Erythroblast (primary cell): ENCODE measurements around the gene KRTAP5-1.

Source experiments
- DNase-seq, 2 experiments: peaks; one replicate each; lab custom pipeline; 2025; lab: John Stamatoyannopoulos, UW
- GATA1 ChIP-seq: IDR thresholded peaks from 2 replicates; pipeline ENCODE4 v1.6.1; 2011; ENCODE audit warnings: low read depth, mild to moderate bottlenecking, control low read depth, low read length, moderate library complexity
- POLR2A ChIP-seq: IDR thresholded peaks from 2 replicates; pipeline ENCODE4 v1.6.1; 2011; ENCODE audit warnings: mild to moderate bottlenecking, low read length

Gene KRTAP5-1

DNA sequence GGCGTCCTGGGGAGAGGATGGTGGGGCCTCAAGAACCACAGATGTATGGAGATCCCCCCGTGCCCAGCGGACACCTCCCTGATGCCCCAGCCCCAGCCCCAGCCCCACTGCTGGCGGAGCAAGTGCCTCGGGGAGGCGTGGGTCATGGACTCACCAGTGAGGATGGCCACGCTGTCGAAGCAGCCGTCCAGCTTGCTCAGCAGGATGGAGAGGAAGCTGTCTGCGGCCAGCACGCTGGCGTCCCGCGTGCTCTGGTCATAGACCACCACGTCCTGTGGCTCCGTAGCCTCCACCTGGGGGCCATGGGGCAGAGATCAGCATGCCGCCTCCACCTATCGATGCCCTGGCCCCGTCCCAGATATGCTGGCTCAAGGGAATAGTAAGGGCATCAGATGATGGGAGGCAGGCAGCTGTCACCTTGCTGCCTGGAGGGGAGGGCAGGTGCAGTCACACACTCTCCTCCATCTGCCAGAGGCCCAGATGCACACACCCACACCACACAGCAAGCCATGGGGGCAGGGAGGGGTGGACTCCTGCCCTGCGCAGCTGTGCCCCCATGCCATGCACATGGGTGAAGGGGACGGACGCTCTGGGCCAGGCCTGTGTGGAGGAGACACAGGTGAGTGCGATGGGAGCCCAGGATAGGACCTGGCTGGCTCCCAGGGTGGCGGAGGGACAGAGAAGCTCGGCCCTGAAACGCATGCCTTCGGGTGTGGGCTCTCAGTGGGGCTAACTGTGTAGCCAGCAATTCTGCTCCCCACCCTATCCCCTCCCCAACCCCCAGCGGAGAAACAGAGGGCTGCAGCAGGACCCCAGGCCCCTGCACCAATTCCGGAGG, 21.2 kb downstream of the KRTAP5-1 start:
- no peak for DNase-seq
- TF ChIP-seq GATA1 (no peak), POLR2A (no peak)

DNA sequence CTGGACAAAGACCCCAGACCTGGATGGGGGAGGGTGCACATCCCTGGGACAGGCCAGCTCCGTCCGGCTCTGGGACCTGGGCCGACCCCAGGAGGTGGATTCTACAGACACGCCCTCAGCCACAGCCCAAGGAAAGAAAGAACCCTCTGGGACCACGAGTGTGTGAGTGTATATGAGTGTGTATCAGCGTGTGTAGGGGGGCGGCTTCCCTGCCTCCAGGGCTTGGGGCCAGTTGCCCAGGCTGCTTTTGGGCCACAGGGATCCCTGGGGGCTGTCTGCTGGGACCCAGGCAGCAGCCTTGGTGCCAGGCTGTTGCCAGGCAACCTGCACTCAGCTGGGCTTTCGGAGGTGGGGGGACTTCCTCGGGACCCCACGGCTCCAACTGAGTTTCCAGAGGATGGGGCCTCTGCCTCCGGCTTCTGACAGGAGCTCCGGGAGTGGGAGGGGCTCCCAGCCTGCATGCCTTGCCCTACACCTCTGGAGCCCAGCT, 21.9 kb downstream of the KRTAP5-1 start:
- TF ChIP-seq POLR2A (no peak), GATA1 (no peak)
- no peak for DNase-seq

DNA sequence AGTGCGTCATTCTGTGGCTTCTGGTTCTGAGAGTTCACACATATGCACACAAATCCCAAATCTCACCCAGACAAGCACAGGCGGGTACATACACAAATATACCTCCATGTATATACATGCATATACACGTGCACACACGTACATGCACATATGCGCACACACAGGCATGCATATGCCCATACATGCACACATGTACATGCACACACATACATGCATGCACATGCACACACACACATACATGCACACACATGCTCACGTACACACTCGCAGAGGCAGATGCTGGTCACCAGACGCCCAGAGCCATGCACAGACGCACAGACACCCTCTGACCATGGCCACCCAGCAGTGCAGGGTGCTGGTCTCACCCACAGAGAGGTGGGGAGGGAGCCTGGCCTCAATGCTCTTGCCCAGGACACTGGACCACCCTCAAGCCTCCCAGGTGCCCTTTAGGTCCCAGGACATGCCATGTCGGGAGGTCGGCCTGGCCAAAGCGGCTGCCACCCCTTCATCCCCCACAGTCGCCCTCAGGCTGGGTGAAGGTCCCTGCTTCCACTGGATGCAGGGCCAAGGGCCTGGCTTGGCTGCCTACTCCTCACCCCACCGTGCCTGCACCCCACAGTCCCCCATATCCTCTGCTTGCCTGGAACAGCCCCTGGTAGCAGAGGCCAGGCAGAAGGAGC, 22.5 kb downstream of the KRTAP5-1 start:
- TF ChIP-seq GATA1 = no peak
- TF ChIP-seq POLR2A = no peak
- no peak for DNase-seq

DNA sequence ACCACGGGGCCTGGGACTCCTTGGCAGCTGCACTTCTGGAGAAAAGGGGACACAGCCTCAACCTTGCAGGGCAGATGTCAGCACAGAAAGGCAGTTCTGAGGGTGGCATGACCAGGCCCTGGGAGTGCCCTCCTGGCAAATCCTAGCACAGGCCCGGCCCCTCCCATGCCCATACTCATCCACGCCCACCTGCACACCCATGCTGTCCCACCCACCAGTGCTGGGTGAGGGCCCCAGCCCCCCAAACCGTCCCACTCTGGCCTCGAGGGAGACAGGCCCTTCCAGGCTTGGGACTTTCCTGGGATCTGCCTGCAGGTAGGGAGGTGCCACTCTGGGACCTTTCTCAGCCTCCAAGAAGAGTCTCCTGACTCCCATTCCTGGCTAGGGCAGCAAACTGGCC, 23.1 kb downstream of the KRTAP5-1 start:
- DNase-seq = no peak
- no peak for TF ChIP-seq POLR2A
- no peak for TF ChIP-seq GATA1

DNA sequence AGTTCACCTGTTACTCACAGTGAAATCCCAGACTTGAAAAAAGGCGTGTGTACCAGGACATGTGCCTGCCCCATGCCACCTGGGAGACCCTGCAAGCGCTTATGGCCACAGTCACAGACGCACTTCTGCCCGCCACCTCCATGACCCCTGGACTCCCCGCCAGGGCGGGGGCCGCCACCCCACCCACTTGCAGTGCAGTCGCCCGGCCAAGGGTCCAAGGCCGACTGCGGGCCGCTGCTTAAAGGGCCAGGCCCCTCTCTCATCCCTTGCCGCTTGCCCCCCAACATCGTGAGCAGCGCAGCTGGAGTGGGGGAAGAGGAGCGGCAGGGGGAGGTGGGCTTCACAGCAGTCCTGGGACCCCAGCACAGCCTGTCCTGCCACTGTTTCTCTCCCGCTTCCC, 23.8 kb downstream of the KRTAP5-1 start:
- TF ChIP-seq GATA1 (no peak), POLR2A (no peak)
- DNase-seq = no peak

DNA sequence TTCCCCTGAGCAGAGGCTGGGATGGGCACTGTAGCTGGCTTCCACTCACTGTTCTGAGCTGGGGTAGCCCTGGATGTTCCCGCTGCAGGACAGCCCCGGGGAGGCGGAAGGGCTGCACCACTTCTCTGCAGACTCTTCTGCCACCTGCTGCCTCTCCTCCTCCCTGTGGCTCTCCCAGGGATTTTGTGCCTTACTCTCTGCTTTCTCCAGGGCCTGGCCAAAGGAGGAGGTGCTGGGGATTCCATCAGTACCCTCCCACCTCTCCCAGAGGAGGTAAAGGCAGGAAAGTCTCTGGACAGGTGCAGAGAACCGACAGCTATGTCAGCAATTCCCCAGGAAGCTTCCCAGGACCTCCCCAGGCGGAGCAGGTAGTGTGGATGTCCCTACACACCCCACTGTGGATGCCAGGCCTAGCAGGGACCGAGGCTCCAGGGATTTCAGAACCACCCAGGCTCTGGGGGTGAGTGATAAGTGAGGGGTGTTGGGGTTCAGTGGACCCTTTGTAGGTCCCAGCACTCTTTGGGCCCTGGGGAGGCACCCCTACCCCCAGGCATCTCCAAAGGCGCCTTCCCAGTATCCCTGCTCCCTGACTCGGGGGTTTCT, 24.3 kb downstream of the KRTAP5-1 start:
- DNase-seq = no peak
- TF ChIP-seq GATA1 = no peak
- no peak for TF ChIP-seq POLR2A

DNA sequence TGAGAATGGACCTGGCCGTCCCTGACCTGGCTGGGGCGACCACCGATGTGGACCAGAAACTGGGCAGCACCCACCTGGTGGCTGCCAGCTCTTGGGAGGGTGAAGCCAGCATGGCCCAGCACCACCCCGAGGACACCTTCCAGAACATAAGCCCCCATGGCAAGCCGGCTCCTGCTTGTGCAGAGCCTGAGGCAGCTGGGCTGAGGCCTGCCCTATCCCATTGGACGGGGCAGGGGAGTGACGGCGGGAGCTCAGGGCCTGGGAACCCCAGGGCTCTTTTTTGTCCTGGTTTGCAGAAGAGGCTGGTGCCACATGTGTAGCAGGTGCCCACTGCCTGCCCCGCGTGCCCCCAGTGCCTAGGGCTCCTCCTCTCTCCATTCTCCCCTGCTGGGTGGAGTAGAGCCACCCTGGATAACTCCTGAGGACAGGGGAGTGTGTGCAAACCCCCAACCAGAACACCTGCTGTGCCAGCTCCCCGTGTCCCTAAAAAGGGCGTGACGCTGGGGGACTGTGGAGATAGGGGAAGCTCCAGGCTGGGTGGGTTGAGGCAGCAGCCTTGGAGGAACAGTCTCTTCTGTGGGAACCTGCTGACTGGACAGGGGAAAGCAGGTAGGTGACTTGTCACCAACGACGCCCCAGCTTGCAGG, 25.0 kb downstream of the KRTAP5-1 start:
- no peak for DNase-seq
- TF ChIP-seq GATA1 (no peak), POLR2A (no peak)

DNA sequence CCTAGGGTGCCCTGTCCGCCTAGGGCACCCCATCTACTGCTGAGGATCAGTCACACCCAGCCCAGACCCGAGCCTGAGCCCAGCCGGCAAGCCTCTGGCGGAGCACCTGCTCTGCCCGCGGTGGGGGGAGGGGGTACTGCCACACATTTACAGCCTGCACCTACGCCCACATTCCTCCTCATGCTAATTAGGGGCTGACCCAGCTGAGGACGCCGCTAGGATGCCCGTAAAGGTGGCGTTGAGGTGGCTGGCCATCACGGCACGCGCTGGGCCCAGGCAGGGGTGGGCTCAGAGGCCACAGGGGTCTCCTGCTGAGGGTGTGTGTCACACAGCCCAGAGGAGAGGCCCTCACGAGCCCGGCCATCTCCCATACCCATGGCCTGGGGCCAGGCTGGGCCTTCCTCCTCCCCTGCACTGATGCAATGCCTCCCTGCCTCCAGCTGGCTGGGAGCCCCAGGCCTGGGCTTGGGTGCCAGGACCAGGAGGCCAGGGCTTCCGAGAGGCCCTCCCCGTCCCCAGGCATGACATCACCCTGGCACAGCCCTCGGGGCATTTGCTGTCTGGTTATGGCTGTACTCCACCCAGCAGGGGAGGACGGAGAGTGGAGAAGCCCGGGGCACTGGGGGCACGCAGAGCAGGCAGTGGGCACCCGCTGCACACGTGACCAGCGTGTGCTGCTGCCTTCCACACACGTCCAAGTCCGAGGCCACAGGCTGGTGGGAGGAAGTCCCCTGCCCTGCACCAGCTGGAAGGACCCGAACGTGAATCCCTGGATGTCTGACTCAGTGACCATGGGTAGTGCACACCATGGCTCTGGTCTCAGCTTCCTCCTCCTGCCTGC, 25.8 kb downstream of the KRTAP5-1 start:
- no peak for DNase-seq
- TF ChIP-seq GATA1 (no peak), POLR2A (no peak)

DNA sequence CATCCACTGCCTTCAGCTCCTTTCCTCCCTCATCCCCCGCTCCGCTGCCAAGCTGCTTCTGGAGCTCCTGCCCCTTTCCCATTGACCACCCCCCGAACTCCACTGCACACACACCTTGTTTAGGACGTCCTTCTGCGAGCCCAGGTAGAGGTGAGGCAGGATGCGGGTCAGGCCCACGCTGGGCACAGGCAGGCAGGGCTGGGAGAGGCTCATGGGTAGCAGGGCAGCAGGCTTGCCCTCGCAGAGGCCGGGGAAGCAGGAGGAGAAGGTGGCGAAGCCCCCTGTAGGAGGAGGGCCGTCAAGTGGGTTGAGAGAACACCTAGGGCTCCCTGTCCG, 26.3 kb downstream of the KRTAP5-1 start:
- DNase-seq = no peak
- TF ChIP-seq GATA1 (no peak), POLR2A (no peak)

DNA sequence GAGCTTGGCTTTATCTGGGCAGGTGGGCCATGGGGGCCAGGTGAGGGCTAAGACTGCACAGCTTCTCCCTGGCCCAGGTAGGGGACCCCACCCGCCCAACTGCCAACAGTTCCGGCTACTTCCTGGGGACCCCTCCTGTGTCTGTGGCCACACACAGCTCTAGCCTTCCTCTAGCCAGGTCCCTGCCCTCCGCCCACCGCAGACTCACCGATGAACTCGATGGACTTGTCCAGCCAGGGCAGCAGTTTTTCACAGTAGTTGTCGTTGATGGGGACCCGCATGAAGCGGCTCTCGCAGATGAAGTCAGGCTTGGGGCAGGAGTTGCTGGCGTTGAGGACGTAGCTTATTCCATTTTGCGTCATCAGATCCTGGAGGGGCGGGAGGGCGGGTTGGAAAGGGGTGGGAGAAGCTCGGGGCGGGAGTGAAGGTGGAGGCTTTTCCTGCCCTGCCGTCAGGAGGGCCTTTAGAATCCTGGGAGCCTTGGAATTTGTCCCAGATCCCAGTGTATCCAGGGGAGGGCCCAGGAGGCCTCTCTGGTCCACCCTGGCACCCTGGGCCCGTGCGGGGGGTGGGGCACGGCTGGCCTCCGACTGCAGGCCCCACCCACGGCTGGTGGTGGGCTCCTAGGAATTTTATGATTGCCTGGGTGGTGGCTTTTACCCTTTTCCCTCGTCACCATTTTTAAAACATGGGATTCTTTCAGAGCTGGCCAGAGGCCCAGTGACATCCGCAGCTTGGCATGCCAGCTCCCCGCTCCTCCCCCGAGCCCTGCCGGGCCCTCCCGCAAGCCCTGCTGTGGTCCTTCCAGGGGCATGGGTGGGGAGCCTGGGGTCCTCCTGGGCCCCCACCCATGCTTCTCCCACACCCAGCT, 26.9 kb downstream of the KRTAP5-1 start:
- no peak for DNase-seq

DNA sequence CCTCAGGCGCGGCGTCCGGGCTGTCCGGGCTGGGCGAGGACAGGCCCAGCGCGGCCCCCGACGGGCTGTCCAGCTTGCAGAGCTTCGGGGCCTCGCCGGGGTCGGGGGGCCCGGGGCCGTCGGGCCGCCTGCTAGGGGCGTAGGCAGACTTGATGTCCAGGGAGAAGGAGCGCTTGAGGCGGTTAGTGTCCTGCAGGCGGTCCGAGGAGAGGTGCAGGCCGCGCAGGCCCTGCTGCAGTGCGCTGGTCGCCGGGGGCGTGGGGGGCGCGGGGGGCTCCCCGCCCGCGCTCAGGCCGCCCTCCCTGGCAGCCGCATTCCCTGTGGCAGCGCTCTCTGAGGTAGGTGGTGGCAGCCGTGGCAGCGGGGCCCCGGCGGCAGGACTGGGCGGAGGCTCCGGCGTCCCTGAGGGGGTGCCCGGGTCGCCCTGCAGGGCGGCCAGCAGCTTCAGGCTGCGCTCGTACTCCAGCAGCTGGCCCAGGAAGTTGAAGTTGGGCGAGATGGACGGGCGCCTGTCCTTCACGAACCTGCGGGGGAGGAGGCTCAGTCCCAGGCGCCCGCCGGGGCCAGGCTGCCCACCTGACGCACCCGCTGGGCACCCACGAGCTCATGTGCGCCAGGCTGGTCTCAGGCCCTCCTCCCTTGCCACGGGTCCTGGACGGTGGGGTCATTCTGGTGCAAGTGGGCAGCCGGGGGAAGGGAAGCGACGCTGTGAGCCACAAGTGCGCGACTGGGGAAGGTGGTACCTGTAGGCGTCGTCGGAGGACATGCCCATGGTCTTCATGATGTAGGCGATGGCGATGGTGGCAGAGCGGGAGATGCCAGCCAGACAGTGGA, 27.8 kb downstream of the KRTAP5-1 start:
- TF ChIP-seq GATA1 (no peak), POLR2A (no peak)
- DNase-seq = no peak

More for the DNA sequence above, 26.9 kb downstream of the KRTAP5-1 start:
- TF ChIP-seq POLR2A (no peak), GATA1 (no peak)
